GM12878 (cell line): ENCODE results near the gene ZBTB48. TPM values are rescaled to one million over a fixed set of nuclear protein-coding genes. Genes with fewer than 3 reads are reported as not detected.

ENCODE experiments used
- ATAC-seq: fragments of 200-7000 bp; cut with Tn5 transposase; 3 replicates; pipeline ENCODE4 v1.9.1; 2020; ENCODE audit warnings: mild to moderate bottlenecking, moderate library complexity
- BruUV-seq: library from RNA; stranded (reverse); fragments of 400-500 nt; replicated peaks from 2 replicates; lab custom pipeline; 2021; lab: Mats Ljungman, UMichigan
- CTCF ChIA-PET: fragments of 300-600 bp; sonication (Branson Sonifier 250); formaldehyde crosslinking; extraction: SDS; loops from one replicate; lab custom pipeline; 2021; ENCODE audit warnings: inconsistent platforms; lab: Yijun Ruan, JAX
- POLR2A ChIA-PET: fragments of 350-600 bp; formaldehyde crosslinking; extraction: SDS; loops from one replicate; lab custom pipeline; 2021; ENCODE audit warnings: inconsistent platforms; lab: Charles Lee
- RAD21 ChIA-PET: fragments of 300-600 bp; sonication (Branson Sonifier 250); formaldehyde crosslinking; loops from one replicate; lab custom pipeline; 2023; ENCODE audit warnings: antibody characterized with exemption; ENCODE audit not compliant: unreplicated experiment; lab: Charles Lee
- SMC1A ChIA-PET: fragments of 300-600 bp; sonication (Branson Sonifier 250); formaldehyde crosslinking; loops from one replicate; lab custom pipeline; 2023; ENCODE audit not compliant: unreplicated experiment, uncharacterized antibody; lab: Charles Lee
- DNase-seq: peaks from one replicate; pipeline ENCODE4 v3.0.0-alpha.2; 2011; ENCODE audit warnings: low read depth, low spot score
- FAIRE-seq: peaks from 3 replicates; lab custom pipeline; 2011; peaks lifted over from hg19 to GRCh38; lab: Jason Lieb, UNC
- H2AFZ ChIP-seq: 2 replicates; pipeline ENCODE4 v1.6.0; 2011; ENCODE audit warnings: low read depth, low read length, control low read depth; ENCODE audit not compliant: control insufficient read depth
- H3K27ac ChIP-seq: 2 replicates; pipeline ENCODE4 v1.5.1; 2011; ENCODE audit warnings: control low read depth; ENCODE audit not compliant: control insufficient read depth, insufficient read depth
- H3K27me3 ChIP-seq, 2 experiments: replicated peaks in 1 of 2; 2 replicates each; pipeline versions ENCODE4 v1.6.0 to v1.6.1; 2011; ENCODE audit warnings: low read length in 1 of 2; ENCODE audit not compliant: control insufficient read depth in 2 of 2, insufficient read depth in 2 of 2
- H3K36me3 ChIP-seq, 2 experiments: 2 replicates each; pipeline ENCODE4 v1.5.1; 2011; ENCODE audit warnings: low read length in 1 of 2; ENCODE audit not compliant: control insufficient read depth in 2 of 2, insufficient read depth in 2 of 2
- H3K4me1 ChIP-seq: 2 replicates; pipeline ENCODE4 v1.6.1; 2011; ENCODE audit warnings: mild to moderate bottlenecking, low read length, moderate library complexity, mixed read lengths; ENCODE audit not compliant: control insufficient read depth, insufficient read depth
- H3K4me2 ChIP-seq: 2 replicates; pipeline ENCODE4 v1.6.0; 2011; ENCODE audit warnings: control low read depth; ENCODE audit not compliant: control insufficient read depth, insufficient read depth
- H3K4me3 ChIP-seq: fragments of 200-600 bp; sonication (generic); 2 replicates; pipeline ENCODE4 v1.5.1; 2016
- H3K79me2 ChIP-seq: 2 replicates; pipeline ENCODE4 v1.6.0; 2011; ENCODE audit warnings: low read length; ENCODE audit not compliant: control insufficient read depth, insufficient read depth
- H3K9ac ChIP-seq: 2 replicates; pipeline ENCODE4 v1.8.0; 2011; ENCODE audit warnings: low read length, control low read depth, mixed read lengths; ENCODE audit not compliant: control insufficient read depth, insufficient read depth
- H3K9me3 ChIP-seq: replicated peaks from 3 replicates; pipeline ENCODE4 v1.5.1; 2011; ENCODE audit warnings: mild to moderate bottlenecking, low read length; ENCODE audit not compliant: control insufficient read depth, insufficient read depth
- H4K20me1 ChIP-seq: 2 replicates; pipeline ENCODE4 v1.6.0; 2011; ENCODE audit not compliant: control insufficient read depth, insufficient read depth
- ATF3 ChIP-seq: IDR thresholded peaks from 2 replicates; pipeline ENCODE4 v1.6.1; 2011; ENCODE audit warnings: low read depth, mild to moderate bottlenecking, low read length, moderate library complexity, borderline replicate concordance; ENCODE audit errors: extremely low read depth
- CHD4 ChIP-seq: fragments of 200-600 bp; sonication (generic); IDR thresholded peaks from 2 replicates; pipeline ENCODE4 v1.6.1; 2016; ENCODE audit warnings: mild to moderate bottlenecking
- EP300 ChIP-seq, 2 experiments: fragments of 150-350 bp in 1 of 2; IDR thresholded peaks; 2 replicates each; pipeline ENCODE4 v1.6.1; 2011 to 2012; ENCODE audit warnings: low read depth in 2 of 2, low read length in 2 of 2, borderline replicate concordance in 1 of 2, improper control_type of control experiment in 1 of 2, inconsistent platforms in 1 of 2; ENCODE audit not compliant: control insufficient read depth in 1 of 2
- MXI1 ChIP-seq: fragments of 150-350 bp; IDR thresholded peaks from 2 replicates; pipeline ENCODE4 v1.6.1; 2011; ENCODE audit warnings: low read depth, mild to moderate bottlenecking, inconsistent platforms, low read length, improper control_type of control experiment
- NFIC ChIP-seq: IDR thresholded peaks from 2 replicates; pipeline ENCODE4 v1.6.1; 2012; ENCODE audit warnings: low read depth, mild to moderate bottlenecking, inconsistent platforms, low read length, moderate library complexity
- PML ChIP-seq: IDR thresholded peaks from 2 replicates; pipeline ENCODE4 v1.6.1; 2012; ENCODE audit warnings: low read length, inconsistent platforms
- POLR2A ChIP-seq: IDR thresholded peaks from 2 replicates; pipeline ENCODE4 v1.6.1; 2011; ENCODE audit warnings: low read depth, mild to moderate bottlenecking, low read length
- POLR2AphosphoS5 ChIP-seq: IDR thresholded peaks from 2 replicates; pipeline ENCODE4 v1.6.1; 2011; ENCODE audit warnings: mild to moderate bottlenecking, low read length, inconsistent platforms
- RAD21 ChIP-seq: IDR thresholded peaks from 2 replicates; pipeline ENCODE4 v1.6.1; 2011; ENCODE audit warnings: mild to moderate bottlenecking, low read depth, low read length, moderate library complexity; ENCODE audit not compliant: insufficient read depth
- RB1 ChIP-seq: fragments of 450-650 bp; formaldehyde crosslinking; IDR thresholded peaks from 2 replicates; pipeline ENCODE4 v1.6.1; 2017; ENCODE audit warnings: mild to moderate bottlenecking, borderline replicate concordance
- RCOR1 ChIP-seq: conservative IDR thresholded peaks from 2 replicates; pipeline ENCODE4 v1.6.1; 2012; ENCODE audit warnings: low read depth, low read length, improper control_type of control experiment
- RFX5 ChIP-seq: IDR thresholded peaks from 2 replicates; pipeline ENCODE4 v1.6.1; 2011; ENCODE audit warnings: low read depth, low read length, improper control_type of control experiment
- SIN3A ChIP-seq: IDR thresholded peaks from 2 replicates; pipeline ENCODE4 v1.6.1; 2012; ENCODE audit warnings: low read depth, low read length, improper control_type of control experiment
- SMAD5 ChIP-seq: IDR thresholded peaks from 2 replicates; pipeline ENCODE4 v1.6.1; 2016; ENCODE audit warnings: antibody characterized with exemption, low read depth
- SMC3 ChIP-seq: IDR thresholded peaks from 2 replicates; pipeline ENCODE4 v1.6.1; 2011; ENCODE audit warnings: low read length, improper control_type of control experiment, borderline replicate concordance
- TBL1XR1 ChIP-seq: IDR thresholded peaks from 2 replicates; pipeline ENCODE4 v1.6.1; 2012; ENCODE audit warnings: low read depth, low read length, improper control_type of control experiment
- ZNF24 ChIP-seq: fragments of 450-650 bp; IDR thresholded peaks from 2 replicates; pipeline ENCODE4 v1.6.1; 2017; ENCODE audit warnings: antibody characterized with exemption, mild to moderate bottlenecking
- WGBS: methylation state at CpG from one replicate; pipeline ENCODE4 v1.1.6; 2016; ENCODE audit warnings: low lambda C conversion rate; ENCODE audit not compliant: insufficient replicate concordance, insufficient coverage; ENCODE audit errors: missing lambda C conversion rate; 5-methylcytosine and 5-hydroxymethylcytosine counted together
- in situ Hi-C: fragments of 300-500 bp; cut with MboI; formaldehyde crosslinking; loops from 9 replicates; pipeline ENCODE4 v1.14.3; 2018; ENCODE audit warnings: mixed read lengths
- intact Hi-C: fragments of 100-400 bp; cut with micrococcal nuclease; formaldehyde crosslinking; loops from one replicate; pipeline ENCODE4 v1.14.2; 2022; ENCODE audit not compliant: unreplicated experiment
- polyA plus RNA-seq, 11 experiments: library from polyadenylated mRNA; depleted of rRNA in 4 of 11; unstranded in 6 of 11; stranded (reverse) in 5 of 11; fragments of >200 nt; fragmentation: Nextera tagmentation in 4 of 11; fragmentation: Illumina TruSeq in 1 of 11; extraction: Ambion mirVana in 4 of 11; extraction: Trizol in 1 of 11; gene quantifications; 1 replicate in 1 of 11; 2 replicates in 10 of 11; pipeline versions ENCODE4 v1.2.1 to v1.2.3, GENCODE V29; 2011 to 2016; ENCODE audit warnings: inconsistent platforms in 2 of 11, missing spikeins in 2 of 11, low read depth in 1 of 11
- total RNA-seq, 4 experiments: library from RNA; depleted of rRNA in 3 of 4; stranded (reverse); fragments of >200 nt in 3 of 4; fragmentation: Illumina TruSeq in 1 of 4; extraction: Trizol in 1 of 4; gene quantifications; 2 replicates each; pipeline versions ENCODE4 v1.2.1 to v1.2.3, GENCODE V29; 2013 to 2021
- TF ChIP-seq, protein P1 (sequence below), 3 experiments: IDR thresholded peaks in 2 of 3; conservative IDR thresholded peaks in 1 of 3; 2 replicates each; pipeline ENCODE4 v1.5.1; 2011; ENCODE audit warnings: low read depth in 3 of 3, low read length in 3 of 3, mild to moderate bottlenecking in 3 of 3, control low read depth in 2 of 3, moderate library complexity in 2 of 3, inconsistent platforms in 1 of 3, mixed read lengths in 1 of 3; ENCODE audit not compliant: control insufficient read depth in 2 of 3, insufficient read depth in 1 of 3; ENCODE audit errors: extremely low read depth in 1 of 3
- TF ChIP-seq, protein P2 (sequence below): IDR thresholded peaks from 2 replicates; pipeline ENCODE4 v1.6.1; 2011; ENCODE audit warnings: low read depth, low read length, improper control_type of control experiment, borderline replicate concordance

ZBTB48 gene
- total and polyA plus RNA-seq, 10 of the 15 experiments (the other 5 are each of a cell fraction or from before 2014, with no cell fraction given) = 1.00 to 25.3 (median 16.7) TPM

DNA sequence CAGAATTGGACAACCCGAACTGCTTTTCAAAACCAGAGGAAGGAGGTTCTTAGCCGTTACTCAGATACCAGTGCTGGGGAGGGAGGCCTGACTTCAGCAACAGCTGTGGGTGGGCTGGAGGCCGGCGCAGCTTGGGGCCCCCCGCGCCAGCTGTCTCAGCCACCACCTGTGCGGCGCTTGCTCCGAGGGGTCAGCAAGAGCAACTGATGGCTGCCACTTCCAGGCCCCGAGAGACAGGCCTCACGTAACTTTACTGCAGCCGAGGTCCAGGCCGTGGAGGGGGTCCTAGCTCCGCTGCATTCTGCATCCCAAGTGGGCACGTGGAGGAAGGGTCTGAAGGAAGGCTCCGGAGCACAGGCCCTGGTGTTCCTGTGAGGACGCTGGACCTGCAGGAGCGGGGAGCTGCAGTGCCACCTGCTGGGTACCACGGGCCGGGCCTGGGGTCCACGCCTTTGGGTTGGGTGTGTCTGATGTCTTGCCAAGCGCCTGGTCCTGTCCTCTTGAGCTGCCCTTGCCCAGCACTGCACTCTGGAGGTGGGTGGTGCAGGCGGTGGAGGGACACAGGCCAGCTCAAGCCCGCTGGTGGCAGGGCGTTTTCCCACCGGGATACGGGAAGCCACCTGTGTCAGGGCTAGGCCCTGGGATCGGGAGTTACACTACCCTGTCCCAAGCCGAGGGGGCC lies 54.7 kb downstream of the ZBTB48 start:
- 87% methylated on average over 29 of the region's 29 CpGs for WGBS
- ChIA-PET RAD21 (interaction anchor here (1.0 kb wide), 1 partner anchor 34 kb away, joined by 3 read pairs; no protein-coding TSS in a partner anchor), POLR2A (no interaction called here), SMC1A (interaction anchor here (1.1 kb wide), 1 partner anchor 34 kb away, joined by 3 read pairs; no protein-coding TSS in a partner anchor), CTCF (interaction anchor here (0.6 to 2.1 kb wide), 5 partner anchors 12 to 662 kb away, joined by 3 to 8 read pairs (median 3); partner anchors contain the start of gene NOL9)
- no peak overlapping the region for H3K9ac ChIP-seq
- H3K4me1 ChIP-seq = no peaks in the 10 kb centered on the region
- H3K36me3 ChIP-seq = peaks cover 16 to 28% of the 10 kb centered on the region in 2 experiments; a peak in 3 of 4 replicates
- no peaks in the 10 kb centered on the region for H3K9me3 ChIP-seq
- TF ChIP-seq, protein P1, sequence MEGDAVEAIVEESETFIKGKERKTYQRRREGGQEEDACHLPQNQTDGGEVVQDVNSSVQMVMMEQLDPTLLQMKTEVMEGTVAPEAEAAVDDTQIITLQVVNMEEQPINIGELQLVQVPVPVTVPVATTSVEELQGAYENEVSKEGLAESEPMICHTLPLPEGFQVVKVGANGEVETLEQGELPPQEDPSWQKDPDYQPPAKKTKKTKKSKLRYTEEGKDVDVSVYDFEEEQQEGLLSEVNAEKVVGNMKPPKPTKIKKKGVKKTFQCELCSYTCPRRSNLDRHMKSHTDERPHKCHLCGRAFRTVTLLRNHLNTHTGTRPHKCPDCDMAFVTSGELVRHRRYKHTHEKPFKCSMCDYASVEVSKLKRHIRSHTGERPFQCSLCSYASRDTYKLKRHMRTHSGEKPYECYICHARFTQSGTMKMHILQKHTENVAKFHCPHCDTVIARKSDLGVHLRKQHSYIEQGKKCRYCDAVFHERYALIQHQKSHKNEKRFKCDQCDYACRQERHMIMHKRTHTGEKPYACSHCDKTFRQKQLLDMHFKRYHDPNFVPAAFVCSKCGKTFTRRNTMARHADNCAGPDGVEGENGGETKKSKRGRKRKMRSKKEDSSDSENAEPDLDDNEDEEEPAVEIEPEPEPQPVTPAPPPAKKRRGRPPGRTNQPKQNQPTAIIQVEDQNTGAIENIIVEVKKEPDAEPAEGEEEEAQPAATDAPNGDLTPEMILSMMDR (IDR thresholded peaks at IDR 0.05 in 2 of 3, conservative IDR thresholded peaks at IDR 0.05 in 1 of 3; ENCODE audit: control insufficient read depth in 2 of 3, extremely low read depth in 1 of 3, insufficient read depth in 1 of 3, low read depth in 3 of 3, low read length in 3 of 3) = peak; percentile 44 to 66 (median 45)
- TF ChIP-seq SMAD5 = no peak
- no peak for TF ChIP-seq CHD4
- no peak for TF ChIP-seq PML
- TF ChIP-seq RCOR1 = no peak
- 0 out of 2 replicates have a peak, but pooled peaks have one; percentile 51 for TF ChIP-seq POLR2A
- TF ChIP-seq POLR2AphosphoS5 = peak; percentile 19; the same call in 1 of the 2 replicates
- peak; percentile 11; the same call in 1 of the 2 replicates for TF ChIP-seq SMC3
- no peak for TF ChIP-seq ATF3
- TF ChIP-seq EP300 (IDR thresholded peaks at IDR 0.05; ENCODE audit: borderline replicate concordance in 1 of 2, control insufficient read depth in 1 of 2, low read depth in 2 of 2, low read length in 2 of 2) = no peak
- TF ChIP-seq RFX5 = no peak
- TF ChIP-seq SIN3A = no peak
- no peak for TF ChIP-seq RB1
- no peak for TF ChIP-seq ZNF24
- no peak for TF ChIP-seq NFIC
- TF ChIP-seq MXI1 = no peak
- TF ChIP-seq TBL1XR1 = no peak
- peak; percentile 44; the same call in 1 of the 2 replicates for TF ChIP-seq RAD21
- TF ChIP-seq, protein P2, sequence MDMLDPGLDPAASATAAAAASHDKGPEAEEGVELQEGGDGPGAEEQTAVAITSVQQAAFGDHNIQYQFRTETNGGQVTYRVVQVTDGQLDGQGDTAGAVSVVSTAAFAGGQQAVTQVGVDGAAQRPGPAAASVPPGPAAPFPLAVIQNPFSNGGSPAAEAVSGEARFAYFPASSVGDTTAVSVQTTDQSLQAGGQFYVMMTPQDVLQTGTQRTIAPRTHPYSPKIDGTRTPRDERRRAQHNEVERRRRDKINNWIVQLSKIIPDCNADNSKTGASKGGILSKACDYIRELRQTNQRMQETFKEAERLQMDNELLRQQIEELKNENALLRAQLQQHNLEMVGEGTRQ = no peak
- H2AFZ ChIP-seq = no peak overlapping the region
- DNase-seq = no peak
- no peak for FAIRE-seq
- H3K4me3 ChIP-seq = no peak overlapping the region
- BruUV-seq = TSS peak; percentile 77
- in situ Hi-C loops (loop anchor here (5.0 kb wide), 1 partner anchor 142 kb away; the partner anchor contains the start of gene PLEKHG5), intact Hi-C loops (no loop called here)
- no peaks in the 10 kb centered on the region for H4K20me1 ChIP-seq
- H3K27ac ChIP-seq = no peak overlapping the region
- H3K27me3 ChIP-seq = no peaks in the 10 kb centered on the region
- no peak overlapping the region for H3K4me2 ChIP-seq
- ATAC-seq = peak; percentile 76
- H3K79me2 ChIP-seq = no peaks in the 10 kb centered on the region
